Hepatocyte (in vitro differentiated cells): Measurements from ENCODE around the gene SPINK13. TPM values are rescaled to one million over a fixed set of nuclear protein-coding genes. Genes with fewer than 3 reads are reported as not detected.

Experiments
- DNase-seq: peaks from one replicate; pipeline ENCODE4 v3.0.0-alpha.2; 2016; ENCODE audit warnings: low spot score
- H2AFZ ChIP-seq: fragments of 200-600 bp; sonication (generic); 2 replicates; pipeline ENCODE4 v1.6.0; 2016; ENCODE audit warnings: antibody characterized with exemption, mild to moderate bottlenecking
- H3K27ac ChIP-seq: fragments of 200-600 bp; sonication (generic); 2 replicates; pipeline ENCODE4 v1.5.1; 2016; ENCODE audit warnings: mild to moderate bottlenecking
- H3K27me3 ChIP-seq: fragments of 200-600 bp; sonication (generic); 2 replicates; pipeline ENCODE4 v1.6.1; 2016
- H3K36me3 ChIP-seq: fragments of 200-600 bp; sonication (generic); replicated peaks from 2 replicates; pipeline ENCODE4 v1.5.1; 2016; ENCODE audit warnings: low read depth; ENCODE audit not compliant: insufficient read depth
- H3K4me1 ChIP-seq: fragments of 200-600 bp; sonication (generic); 2 replicates; pipeline ENCODE4 v1.5.1; 2016; ENCODE audit warnings: mild to moderate bottlenecking, moderate library complexity; ENCODE audit not compliant: insufficient read depth
- H3K4me2 ChIP-seq: fragments of 200-600 bp; sonication (generic); 2 replicates; pipeline ENCODE4 v1.6.0; 2016
- H3K4me3 ChIP-seq: fragments of 200-600 bp; sonication (generic); 2 replicates; pipeline ENCODE4 v1.5.1; 2016; ENCODE audit warnings: mild to moderate bottlenecking
- H3K79me2 ChIP-seq: fragments of 200-600 bp; sonication (generic); 2 replicates; pipeline ENCODE4 v1.6.0; 2017; ENCODE audit warnings: mild to moderate bottlenecking
- H3K9me2 ChIP-seq: fragments of 200-600 bp; sonication (generic); replicated peaks from 2 replicates; pipeline ENCODE4 v1.6.0; 2017; ENCODE audit warnings: mild to moderate bottlenecking; ENCODE audit not compliant: insufficient read depth
- H3K9me3 ChIP-seq: fragments of 200-600 bp; sonication (generic); 2 replicates; pipeline ENCODE4 v1.5.1; 2016; ENCODE audit warnings: low read depth, mild to moderate bottlenecking
- H4K20me1 ChIP-seq: fragments of 200-600 bp; sonication (generic); 2 replicates; pipeline ENCODE4 v1.6.0; 2016; ENCODE audit warnings: mild to moderate bottlenecking; ENCODE audit not compliant: insufficient read depth, poor library complexity, severe bottlenecking
- EZH2 ChIP-seq: fragments of 200-600 bp; sonication (generic); IDR thresholded peaks from 2 replicates; pipeline ENCODE4 v1.6.1; 2016; ENCODE audit warnings: antibody characterized with exemption, mild to moderate bottlenecking, borderline replicate concordance
- EZH2phosphoT487 ChIP-seq: fragments of 200-600 bp; sonication (generic); IDR thresholded peaks from one replicate; pipeline ENCODE4 v1.6.1; 2018; ENCODE audit warnings: antibody characterized with exemption, mild to moderate bottlenecking, low read depth, moderate library complexity; ENCODE audit not compliant: unreplicated experiment, severe bottlenecking
- WGBS: methylation state at CpG from one replicate; pipeline ENCODE4 v1.1.6; 2016; ENCODE audit warnings: low lambda C conversion rate; ENCODE audit errors: missing lambda C conversion rate; 5-methylcytosine and 5-hydroxymethylcytosine counted together
- polyA plus RNA-seq: library from polyadenylated mRNA; unstranded; fragments of >200 nt; fragmentation: Nextera tagmentation; extraction: Ambion mirVana; gene quantifications from 2 replicates; pipeline ENCODE4 v1.2.1, GENCODE V29; 2016
- total RNA-seq: library from RNA; depleted of rRNA; stranded (reverse); fragments of >200 nt; gene quantifications from 2 replicates; pipeline ENCODE4 v1.2.3, GENCODE V29; 2014
- TF ChIP-seq, protein P1 (sequence below): fragments of 200-600 bp; sonication (generic); IDR thresholded peaks from 2 replicates; pipeline ENCODE4 v1.5.1; 2016; ENCODE audit warnings: antibody characterized with exemption, mild to moderate bottlenecking; ENCODE audit not compliant: poor library complexity

SPINK13 gene, protein sequence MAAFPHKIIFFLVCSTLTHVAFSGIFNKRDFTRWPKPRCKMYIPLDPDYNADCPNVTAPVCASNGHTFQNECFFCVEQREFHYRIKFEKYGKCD
- total RNA-seq (not detected in 2 replicates), polyA plus RNA-seq (0.79 and 3.1 TPM in 2 replicates)

GRCh38 chr5:148268566-148268965 lies at the start of gene SPINK13:
Gene SPINK13 (plus strand): TSS chr5:148268794. CDS start chr5:148270073, 1,279 bp downstream.
- H3K4me3 ChIP-seq, result no peak within 1 kb of the TSS
- no peaks in the 10 kb centered on the region for H3K4me1 ChIP-seq
- H3K9me3 ChIP-seq, result no peaks in the 10 kb centered on the region
- peak; percentile 61 for DNase-seq
- WGBS, result 69% methylated on average over 4 of the region's 4 CpGs
- TF ChIP-seq EZH2 (no peak), EZH2phosphoT487 (no peak)
- TF ChIP-seq, protein P1, sequence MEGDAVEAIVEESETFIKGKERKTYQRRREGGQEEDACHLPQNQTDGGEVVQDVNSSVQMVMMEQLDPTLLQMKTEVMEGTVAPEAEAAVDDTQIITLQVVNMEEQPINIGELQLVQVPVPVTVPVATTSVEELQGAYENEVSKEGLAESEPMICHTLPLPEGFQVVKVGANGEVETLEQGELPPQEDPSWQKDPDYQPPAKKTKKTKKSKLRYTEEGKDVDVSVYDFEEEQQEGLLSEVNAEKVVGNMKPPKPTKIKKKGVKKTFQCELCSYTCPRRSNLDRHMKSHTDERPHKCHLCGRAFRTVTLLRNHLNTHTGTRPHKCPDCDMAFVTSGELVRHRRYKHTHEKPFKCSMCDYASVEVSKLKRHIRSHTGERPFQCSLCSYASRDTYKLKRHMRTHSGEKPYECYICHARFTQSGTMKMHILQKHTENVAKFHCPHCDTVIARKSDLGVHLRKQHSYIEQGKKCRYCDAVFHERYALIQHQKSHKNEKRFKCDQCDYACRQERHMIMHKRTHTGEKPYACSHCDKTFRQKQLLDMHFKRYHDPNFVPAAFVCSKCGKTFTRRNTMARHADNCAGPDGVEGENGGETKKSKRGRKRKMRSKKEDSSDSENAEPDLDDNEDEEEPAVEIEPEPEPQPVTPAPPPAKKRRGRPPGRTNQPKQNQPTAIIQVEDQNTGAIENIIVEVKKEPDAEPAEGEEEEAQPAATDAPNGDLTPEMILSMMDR, result no peak
- peak within 1 kb of the TSS; percentile 48 for H3K4me2 ChIP-seq
- no peaks in the 10 kb centered on the region for H4K20me1 ChIP-seq
- no peaks in the 10 kb centered on the region for H3K27me3 ChIP-seq
- H3K36me3 ChIP-seq, result no peaks in the 10 kb centered on the region
- peak within 1 kb of the TSS; percentile 5 for H2AFZ ChIP-seq
- no peaks in the 10 kb centered on the region for H3K9me2 ChIP-seq
- H3K79me2 ChIP-seq, result no peaks in the 10 kb centered on the region
- H3K27ac ChIP-seq, result peak within 1 kb of the TSS; percentile 81

GRCh38 chr5:148221508-148221907 lies 47.1 kb upstream of the SPINK13 start:
- Histone ChIP-seq H3K4me2 (no peak overlapping the region), H2AFZ (no peak overlapping the region), H3K27ac (no peak overlapping the region), H3K79me2 (no peaks in the 10 kb centered on the region), H3K36me3 (no peaks in the 10 kb centered on the region), H3K4me1 (no peaks in the 10 kb centered on the region), H3K4me3 (no peak overlapping the region), H3K27me3 (no peaks in the 10 kb centered on the region), H3K9me3 (no peaks in the 10 kb centered on the region), H4K20me1 (no peaks in the 10 kb centered on the region), H3K9me2 (no peaks in the 10 kb centered on the region)
- TF ChIP-seq, protein P1, result no peak
- TF ChIP-seq EZH2phosphoT487 (no peak), EZH2 (no peak)
- WGBS, result 81% methylated on average over 6 of the region's 6 CpGs
- DNase-seq, result no peak

- H2AFZ ChIP-seq, result no peak overlapping the region
Observed at GRCh38 chr5:148224117-148224742, 44.4 kb upstream of the SPINK13 start.

More at GRCh38 chr5:148224117-148224742, 44.4 kb upstream of the SPINK13 start:
- H4K20me1 ChIP-seq, result no peaks in the 10 kb centered on the region
- H3K27ac ChIP-seq, result no peak overlapping the region
- H3K4me2 ChIP-seq, result no peak overlapping the region
- no peaks in the 10 kb centered on the region for H3K79me2 ChIP-seq
- no peaks in the 10 kb centered on the region for H3K4me1 ChIP-seq
- H3K9me3 ChIP-seq, result no peaks in the 10 kb centered on the region
- H3K27me3 ChIP-seq, result no peaks in the 10 kb centered on the region
- no peaks in the 10 kb centered on the region for H3K9me2 ChIP-seq
- H3K36me3 ChIP-seq, result no peaks in the 10 kb centered on the region
- no peak for TF ChIP-seq EZH2phosphoT487
- TF ChIP-seq, protein P1, result no peak
- TF ChIP-seq EZH2, result no peak
- WGBS, result 55% methylated on average over 2 of the region's 2 CpGs
- H3K4me3 ChIP-seq, result no peak overlapping the region
- DNase-seq, result no peak
